Duodenal mucosa (tissue), 2 donors: ENCODE results near the gene PUM2.
"Not testable (repeated sequence)": the region's sequence is repeated elsewhere in the genome, so short reads cannot be mapped to it uniquely, and the experiment has no call there.

Source experiments
- H3K27ac ChIP-seq: one replicate; pipeline ENCODE4 v1.7.0; 2013; ENCODE audit warnings: low read depth, low read length
- H3K27me3 ChIP-seq, 2 donors: one replicate each; pipeline ENCODE4 v1.7.0; 2013; ENCODE audit warnings: low read length in 2 of 2, control low read depth in 1 of 2; ENCODE audit not compliant: insufficient read depth in 2 of 2, control insufficient read depth in 1 of 2
- H3K36me3 ChIP-seq, 2 donors: one replicate each; pipeline ENCODE4 v1.7.0; 2013; ENCODE audit warnings: low read length in 2 of 2, control low read depth in 1 of 2; ENCODE audit not compliant: insufficient read depth in 2 of 2, control insufficient read depth in 1 of 2
- H3K4me1 ChIP-seq, 2 donors: one replicate each; pipeline ENCODE4 v1.7.0; 2013; ENCODE audit warnings: low read length in 2 of 2, control low read depth in 1 of 2; ENCODE audit not compliant: insufficient read depth in 2 of 2, control insufficient read depth in 1 of 2
- H3K4me3 ChIP-seq, 2 donors: one replicate each; pipeline ENCODE4 v1.7.0; 2013; ENCODE audit warnings: low read length in 2 of 2, low read depth in 1 of 2
- H3K9ac ChIP-seq, 2 donors: one replicate each; pipeline ENCODE4 v1.7.0; 2013; ENCODE audit warnings: low read length in 2 of 2, low read depth in 1 of 2
- H3K9me3 ChIP-seq, 2 donors: one replicate each; pipeline ENCODE4 v1.7.0; 2013; ENCODE audit warnings: low read length in 2 of 2, control low read depth in 1 of 2; ENCODE audit not compliant: control insufficient read depth in 1 of 2

Gene PUM2

GRCh38 chr2:20241973-20242726, 108.5 kb downstream of the PUM2 start:
- H3K9me3 ChIP-seq: no peaks in the 10 kb centered on the region
- H3K36me3 ChIP-seq: peaks cover 3 to 6% of the 10 kb centered on the region in 2 donors
- H3K27ac ChIP-seq: no peak overlapping the region
- no peak overlapping the region for H3K4me3 ChIP-seq
- no peaks in the 10 kb centered on the region for H3K27me3 ChIP-seq
- H3K9ac ChIP-seq: no peak overlapping the region
- H3K4me1 ChIP-seq: no peaks in the 10 kb centered on the region

GRCh38 chr2:20240291-20240690, 110.4 kb downstream of the PUM2 start:
- not testable (repeated sequence) for H3K4me1 ChIP-seq, H3K36me3 ChIP-seq, H3K9ac ChIP-seq, H3K4me3 ChIP-seq, H3K27me3 ChIP-seq, H3K27ac ChIP-seq, H3K9me3 ChIP-seq

- no peak overlapping the region for H3K9ac ChIP-seq
- H3K27me3 ChIP-seq: no peaks in the 10 kb centered on the region
- H3K36me3 ChIP-seq: no peaks in the 10 kb centered on the region
- H3K9me3 ChIP-seq: no peaks in the 10 kb centered on the region
- H3K27ac ChIP-seq: no peak overlapping the region
- peaks cover 8% of the 10 kb centered on the region in 2 donors for H3K4me1 ChIP-seq
- H3K4me3 ChIP-seq: no peak overlapping the region
These were observed 114.1 kb downstream of the PUM2 start for GRCh38 chr2:20236496-20236895.

- H3K9ac ChIP-seq: no peak overlapping the region
- no peaks in the 10 kb centered on the region for H3K9me3 ChIP-seq
- peaks cover 14 to 15% of the 10 kb centered on the region in 2 donors for H3K4me1 ChIP-seq
- no peak overlapping the region for H3K27ac ChIP-seq
- H3K36me3 ChIP-seq: no peaks in the 10 kb centered on the region
- H3K27me3 ChIP-seq: no peaks in the 10 kb centered on the region
- no peak overlapping the region for H3K4me3 ChIP-seq
These were observed 114.9 kb downstream of the PUM2 start for GRCh38 chr2:20235655-20236305.

- peaks cover 14 to 16% of the 10 kb centered on the region in 2 donors for H3K4me1 ChIP-seq
- H3K9ac ChIP-seq, H3K36me3 ChIP-seq, H3K27me3 ChIP-seq, H3K9me3 ChIP-seq, H3K27ac ChIP-seq, H3K4me3 ChIP-seq: not testable (repeated sequence)
These were observed 116.0 kb downstream of the PUM2 start for GRCh38 chr2:20234597-20234996.

GRCh38 chr2:20232837-20233207, 117.8 kb downstream of the PUM2 start:
- Histone ChIP-seq H3K4me1 (peaks cover 14 to 16% of the 10 kb centered on the region in 2 donors), H3K27me3 (peaks cover 0 to 4% of the 10 kb centered on the region in 2 donors)

GRCh38 chr2:20231598-20232026, 119.0 kb downstream of the PUM2 start:
- Histone ChIP-seq H3K4me3 (peak overlapping the region in 1 of 2 donors; percentile 16), H3K9me3 (no peaks in the 10 kb centered on the region), H3K36me3 (no peaks in the 10 kb centered on the region), H3K4me1 (peaks cover 14 to 16% of the 10 kb centered on the region in 2 donors), H3K9ac (peak overlapping the region in 1 of 2 donors; percentile 43), H3K27me3 (peaks cover 0 to 6% of the 10 kb centered on the region in 2 donors), H3K27ac (peak overlapping the region; percentile 61)

More at GRCh38 chr2:20232837-20233207, 117.8 kb downstream of the PUM2 start:
- H3K27ac ChIP-seq: no peak overlapping the region
- no peak overlapping the region for H3K9ac ChIP-seq
- no peaks in the 10 kb centered on the region for H3K9me3 ChIP-seq
- no peaks in the 10 kb centered on the region for H3K36me3 ChIP-seq
- H3K4me3 ChIP-seq: no peak overlapping the region

- H3K9ac ChIP-seq: peak overlapping the region in 1 of 2 donors; percentile 43
- peaks cover 15 to 20% of the 10 kb centered on the region in 2 donors for H3K4me1 ChIP-seq
- peak overlapping the region; percentile 61 for H3K27ac ChIP-seq
- H3K27me3 ChIP-seq: peaks cover 0 to 6% of the 10 kb centered on the region in 2 donors
- H3K9me3 ChIP-seq: no peaks in the 10 kb centered on the region
- peak overlapping the region in 1 of 2 donors; percentile 16 for H3K4me3 ChIP-seq
- H3K36me3 ChIP-seq: no peaks in the 10 kb centered on the region
These were observed 119.5 kb downstream of the PUM2 start for GRCh38 chr2:20231159-20231558.

GRCh38 chr2:20230114-20230425, 120.6 kb downstream of the PUM2 start:
- Histone ChIP-seq H3K27ac (no peak overlapping the region), H3K27me3 (peaks cover 0 to 6% of the 10 kb centered on the region in 2 donors), H3K36me3 (no peaks in the 10 kb centered on the region), H3K9me3 (no peaks in the 10 kb centered on the region), H3K9ac (no peak overlapping the region), H3K4me1 (peaks cover 22 to 28% of the 10 kb centered on the region in 2 donors), H3K4me3 (no peak overlapping the region)

- H3K4me3 ChIP-seq: no peak overlapping the region
- H3K9me3 ChIP-seq: no peaks in the 10 kb centered on the region
- peaks cover 22 to 28% of the 10 kb centered on the region in 2 donors for H3K4me1 ChIP-seq
- peaks cover 0 to 6% of the 10 kb centered on the region in 2 donors for H3K27me3 ChIP-seq
- no peak overlapping the region for H3K27ac ChIP-seq
- no peak overlapping the region for H3K9ac ChIP-seq
- no peaks in the 10 kb centered on the region for H3K36me3 ChIP-seq
These were observed 121.1 kb downstream of the PUM2 start for GRCh38 chr2:20229322-20230113.
